ENCODE data around the gene RABAC1.

RABAC1 gene

GRCh38 chr19:41968751-41969595 is 9.9 kb upstream of the RABAC1 start:
- no peak overlapping the region for H3K4me3 ChIP-seq (ENCODE audit: low read depth, low read length)
- TF ChIP-seq CTCF (IDR thresholded peaks at IDR 0.05; ENCODE audit: control insufficient read depth, extremely low read depth, insufficient read depth) = no peak
- no peak for DNase-seq (ENCODE audit: low read depth)

GRCh38 chr19:41967054-41967783 is 8.1 kb upstream of the RABAC1 start:
- no peak overlapping the region for H3K4me3 ChIP-seq (ENCODE audit: low read depth, low read length)
- no peak for TF ChIP-seq CTCF (IDR thresholded peaks at IDR 0.05; ENCODE audit: control insufficient read depth, extremely low read depth, insufficient read depth)
- DNase-seq (ENCODE audit: low read depth) = no peak

GRCh38 chr19:41965106-41965505 is 6.0 kb upstream of the RABAC1 start:
- DNase-seq (ENCODE audit: low read depth) = no peak
- no peak for TF ChIP-seq CTCF (IDR thresholded peaks at IDR 0.05; ENCODE audit: control insufficient read depth, extremely low read depth, insufficient read depth)
- H3K4me3 ChIP-seq (ENCODE audit: low read depth, low read length) = no peak overlapping the region

- no peak for DNase-seq (ENCODE audit: low read depth)
- TF ChIP-seq CTCF (IDR thresholded peaks at IDR 0.05; ENCODE audit: control insufficient read depth, extremely low read depth, insufficient read depth) = no peak
- H3K4me3 ChIP-seq (ENCODE audit: low read depth, low read length) = no peak overlapping the region
Observed at GRCh38 chr19:41960973-41961372, 1.9 kb upstream of the RABAC1 start.

GRCh38 chr19:41958367-41959055 is 610 bp downstream of the RABAC1 start:
- TF ChIP-seq CTCF (IDR thresholded peaks at IDR 0.05; ENCODE audit: control insufficient read depth, extremely low read depth, insufficient read depth) = no peak
- H3K4me3 ChIP-seq (ENCODE audit: low read depth, low read length) = peak overlapping the region; percentile 61
- DNase-seq (ENCODE audit: low read depth) = no peak

- DNase-seq (ENCODE audit: low read depth) = peak; percentile 59
- TF ChIP-seq CTCF (IDR thresholded peaks at IDR 0.05; ENCODE audit: control insufficient read depth, extremely low read depth, insufficient read depth) = peak; percentile 81
- peak overlapping the region; percentile 61 for H3K4me3 ChIP-seq (ENCODE audit: low read depth, low read length)
Observed at GRCh38 chr19:41957838-41958366, 1.2 kb downstream of the RABAC1 start.

Measured in LNCaP clone FGC (cell line).